PC-9 (cell line): Measurements from ENCODE around the gene GLB1L. TPM values are rescaled to one million over a fixed set of nuclear protein-coding genes. Genes with fewer than 3 reads are reported as not detected.

Experiments
- BruUV-seq: library from RNA; stranded (reverse); fragments of 400-500 nt; replicated peaks from 2 replicates; lab custom pipeline; 2021; lab: Mats Ljungman, UMichigan
- CTCF ChIA-PET: fragments of 300-600 bp; sonication (Branson Sonifier 250); formaldehyde crosslinking; loops from one replicate; lab custom pipeline; 2022; ENCODE audit warnings: antibody characterized with exemption; lab: Charles Lee
- POLR2A ChIA-PET: fragments of 300-600 bp; sonication (Branson Sonifier 250); formaldehyde crosslinking; loops from one replicate; lab custom pipeline; 2022; ENCODE audit warnings: antibody characterized with exemption; ENCODE audit not compliant: unreplicated experiment; lab: Charles Lee
- DNase-seq, 2 experiments: peaks; one replicate each; pipeline versions ENCODE4 v3.0.0 to v3.0.0-alpha.2; 2015 to 2022; ENCODE audit warnings: mixed read lengths in 1 of 2
- H2AFZ ChIP-seq: fragments of 200-600 bp; sonication (generic); 2 replicates; pipeline ENCODE4 v1.8.1; 2017; ENCODE audit warnings: antibody characterized with exemption
- H3F3A ChIP-seq: fragments of 200-600 bp; sonication (generic); 2 replicates; pipeline ENCODE4 v1.8.1; 2017; ENCODE audit warnings: antibody characterized with exemption, mild to moderate bottlenecking, low read depth; ENCODE audit not compliant: insufficient read depth
- H3K27ac ChIP-seq: fragments of 200-600 bp; sonication (generic); 2 replicates; pipeline ENCODE4 v1.6.1; 2016; ENCODE audit warnings: mixed run types
- H3K27me3 ChIP-seq: fragments of 200-600 bp; sonication (generic); 2 replicates; pipeline ENCODE4 v1.6.1; 2016; ENCODE audit warnings: low read depth, mixed run types; ENCODE audit not compliant: insufficient read depth
- H3K36me3 ChIP-seq: fragments of 200-600 bp; sonication (generic); 2 replicates; pipeline ENCODE4 v1.6.1; 2016; ENCODE audit warnings: low read depth, mixed run types
- H3K4me1 ChIP-seq: fragments of 200-600 bp; sonication (generic); replicated peaks from 2 replicates; pipeline ENCODE4 v1.6.1; 2016; ENCODE audit warnings: mixed run types; ENCODE audit not compliant: insufficient read depth
- H3K4me2 ChIP-seq: fragments of 200-600 bp; sonication (generic); 2 replicates; pipeline ENCODE4 v1.6.1; 2017; ENCODE audit warnings: mixed run types
- H3K4me3 ChIP-seq: fragments of 200-600 bp; sonication (generic); 2 replicates; pipeline ENCODE4 v1.6.1; 2016; ENCODE audit warnings: mixed run types
- H3K79me2 ChIP-seq: fragments of 200-600 bp; sonication (generic); 2 replicates; pipeline ENCODE4 v1.6.1; 2017; ENCODE audit warnings: low read depth, mixed run types
- H3K9me2 ChIP-seq: fragments of 200-600 bp; sonication (generic); 2 replicates; pipeline ENCODE4 v1.8.1; 2017; ENCODE audit warnings: mild to moderate bottlenecking; ENCODE audit not compliant: insufficient read depth
- H3K9me3 ChIP-seq: fragments of 200-600 bp; sonication (generic); 2 replicates; pipeline ENCODE4 v1.8.1; 2016; ENCODE audit warnings: low read depth; ENCODE audit not compliant: insufficient read depth
- H4K20me1 ChIP-seq: fragments of 200-600 bp; sonication (generic); 2 replicates; pipeline ENCODE4 v1.8.1; 2017; ENCODE audit not compliant: insufficient read depth
- CTCF ChIP-seq: fragments of 200-600 bp; sonication (generic); conservative IDR thresholded peaks from 2 replicates; pipeline ENCODE4 v1.6.1; 2017; ENCODE audit warnings: mixed run types, antibody characterized with exemption, mild to moderate bottlenecking, moderate library complexity
- EZH2 ChIP-seq: fragments of 200-600 bp; sonication (generic); IDR thresholded peaks from 2 replicates; pipeline ENCODE4 v1.8.0; 2017; ENCODE audit warnings: antibody characterized with exemption, low read depth
- intact Hi-C: fragments of 100-400 bp; cut with micrococcal nuclease; formaldehyde crosslinking; loops from one replicate; pipeline ENCODE4 v1.10.0; 2022; ENCODE audit not compliant: unreplicated experiment
- total RNA-seq: library from RNA; stranded (reverse); gene quantifications from 2 replicates; pipeline ENCODE4 v1.2.3, GENCODE V29; 2021

GLB1L gene
- total RNA-seq, 1 experiment from 2014 or later: 10.8 TPM

- no peaks in the 10 kb centered on the region for H3K27me3 ChIP-seq
- H3K9me2 ChIP-seq: no peaks in the 10 kb centered on the region
- H3K4me3 ChIP-seq: no peak overlapping the region
- intact Hi-C loops: no loop called here
- no peak overlapping the region for H2AFZ ChIP-seq
- POLR2A ChIA-PET: no interaction called here
- no peak for DNase-seq
- no peaks in the 10 kb centered on the region for H4K20me1 ChIP-seq
- CTCF ChIA-PET: interaction anchor here (0.5 to 0.6 kb wide), 2 partner anchors 9 to 32 kb away, joined by 3 read pairs; partner anchors contain the start of gene ZFAND2B
- no peaks in the 10 kb centered on the region for H3K36me3 ChIP-seq
- H3K9me3 ChIP-seq: no peaks in the 10 kb centered on the region
- H3K79me2 ChIP-seq: peaks cover 7% of the 10 kb centered on the region
- peaks cover 13% of the 10 kb centered on the region for H3K4me1 ChIP-seq
- H3F3A ChIP-seq: peaks cover 16% of the 10 kb centered on the region; the same call in 1 of the 2 replicates
- H3K27ac ChIP-seq: no peak overlapping the region
- TF ChIP-seq CTCF (no peak), EZH2 (no peak)
- no TSS peak for BruUV-seq
- H3K4me2 ChIP-seq: no peak overlapping the region
These were observed 29.2 kb downstream of the GLB1L start for GRCh38 chr2:219215871-219216534.

GRCh38 chr2:219214786-219215185 is 30.5 kb downstream of the GLB1L start:
- Histone ChIP-seq H3K9me2 (no peaks in the 10 kb centered on the region), H3K36me3 (no peaks in the 10 kb centered on the region), H3K79me2 (peaks cover 7% of the 10 kb centered on the region), H3F3A (peaks cover 16% of the 10 kb centered on the region; the same call in 1 of the 2 replicates), H3K4me1 (peaks cover 13% of the 10 kb centered on the region), H2AFZ (no peak overlapping the region), H3K9me3 (no peaks in the 10 kb centered on the region), H3K27me3 (no peaks in the 10 kb centered on the region), H3K4me2 (no peak overlapping the region), H3K27ac (no peak overlapping the region), H4K20me1 (no peaks in the 10 kb centered on the region), H3K4me3 (no peak overlapping the region)
- DNase-seq: no peak
- no TSS peak for BruUV-seq
- ChIA-PET CTCF (interaction anchor here (0.5 kb wide), 1 partner anchor 55 kb away, joined by 3 read pairs; no protein-coding TSS in a partner anchor), POLR2A (interaction anchor here (0.6 kb wide), 1 partner anchor 150 kb away, joined by 4 read pairs; no protein-coding TSS in a partner anchor)
- TF ChIP-seq CTCF (no peak), EZH2 (no peak)
- intact Hi-C loops: no loop called here

- intact Hi-C loops: no loop called here
- no peaks in the 10 kb centered on the region for H3K9me2 ChIP-seq
- H3K27ac ChIP-seq: no peak overlapping the region
- DNase-seq: no peak
- H3K4me1 ChIP-seq: peaks cover 13% of the 10 kb centered on the region
- H3F3A ChIP-seq: peaks cover 9% of the 10 kb centered on the region; the same call in 1 of the 2 replicates
- H3K9me3 ChIP-seq: no peaks in the 10 kb centered on the region
- H4K20me1 ChIP-seq: no peaks in the 10 kb centered on the region
- no TSS peak for BruUV-seq
- H3K4me3 ChIP-seq: no peak overlapping the region
- POLR2A ChIA-PET: no interaction called here
- peaks cover 7% of the 10 kb centered on the region for H3K79me2 ChIP-seq
- no peaks in the 10 kb centered on the region for H3K36me3 ChIP-seq
- no peak overlapping the region for H2AFZ ChIP-seq
- no peaks in the 10 kb centered on the region for H3K27me3 ChIP-seq
- CTCF ChIA-PET: no interaction called here
- TF ChIP-seq EZH2 (no peak), CTCF (no peak)
- H3K4me2 ChIP-seq: no peak overlapping the region
These were observed 31.1 kb downstream of the GLB1L start for GRCh38 chr2:219214141-219214540.
